H1 (cell line): ENCODE results near the gene POP5. TPM values are rescaled to one million over a fixed set of nuclear protein-coding genes. Genes with fewer than 3 reads are reported as not detected.

ENCODE experiments used
- CTCF ChIA-PET: fragments of 300-600 bp; sonication (Branson Sonifier 250); formaldehyde crosslinking; loops from one replicate; lab custom pipeline; 2021; ENCODE audit not compliant: partially characterized antibody; lab: Charles Lee
- POLR2A ChIA-PET: fragments of 300-600 bp; sonication (Branson Sonifier 250); formaldehyde crosslinking; loops from one replicate; lab custom pipeline; 2021; ENCODE audit warnings: inconsistent platforms; ENCODE audit not compliant: partially characterized antibody; lab: Charles Lee
- DNase-seq, 2 experiments: peaks; one replicate each; pipeline versions ENCODE4 v3.0.0 to v3.0.0-alpha.2; 2010 to 2022; ENCODE audit warnings: low spot score in 2 of 2, low read depth in 1 of 2, mixed read lengths in 1 of 2
- FAIRE-seq: peaks from 2 replicates; lab custom pipeline; 2011; peaks lifted over from hg19 to GRCh38; lab: Jason Lieb, UNC
- H2AFZ ChIP-seq: 2 replicates; pipeline ENCODE4 v1.8.1; 2012; ENCODE audit warnings: low read length, inconsistent platforms
- H2AK5ac ChIP-seq: 2 replicates; pipeline ENCODE4 v1.6.1; 2013; ENCODE audit warnings: low read depth, low read length
- H2BK120ac ChIP-seq: replicated peaks from 2 replicates; pipeline ENCODE3; 2013; ENCODE audit warnings: low read depth, low read length, inconsistent platforms
- H2BK12ac ChIP-seq: 2 replicates; pipeline ENCODE4 v1.6.1; 2013; ENCODE audit warnings: low read depth, low read length
- H2BK15ac ChIP-seq: 2 replicates; pipeline ENCODE4 v1.6.1; 2013; ENCODE audit warnings: low read length
- H2BK20ac ChIP-seq: 2 replicates; pipeline ENCODE4 v1.6.1; 2013; ENCODE audit warnings: low read length
- H2BK5ac ChIP-seq: 2 replicates; pipeline ENCODE4 v1.6.1; 2013; ENCODE audit warnings: low read depth, low read length
- H3K14ac ChIP-seq: 2 replicates; pipeline ENCODE4 v1.6.1; 2013; ENCODE audit warnings: inconsistent platforms; ENCODE audit not compliant: insufficient read length
- H3K18ac ChIP-seq: 2 replicates; pipeline ENCODE4 v1.6.1; 2013; ENCODE audit warnings: low read length; ENCODE audit errors: extremely low read depth
- H3K23ac ChIP-seq: 2 replicates; pipeline ENCODE4 v1.6.1; 2013; ENCODE audit warnings: inconsistent platforms; ENCODE audit not compliant: insufficient read length
- H3K23me2 ChIP-seq: 2 replicates; pipeline ENCODE4 v1.6.1; 2013; ENCODE audit warnings: low read depth, low read length
- H3K27ac ChIP-seq: 2 replicates; pipeline ENCODE4 v1.6.1; 2011; ENCODE audit warnings: low read depth, low read length, inconsistent platforms
- H3K27me3 ChIP-seq, 4 experiments: replicated peaks in 1 of 4; 1 replicate in 1 of 4; 2 replicates in 3 of 4; pipeline versions ENCODE4 v1.6.1 to v1.8.1; 2011 to 2013; ENCODE audit warnings: low read length in 3 of 4, mild to moderate bottlenecking in 3 of 4, inconsistent platforms in 2 of 4, mixed read lengths in 2 of 4, moderate library complexity in 1 of 4; ENCODE audit not compliant: control insufficient read depth in 3 of 4, insufficient read depth in 3 of 4; ENCODE audit errors: extremely low read depth in 1 of 4
- H3K36me3 ChIP-seq, 4 experiments: 2 replicates each; pipeline versions ENCODE4 v1.6.1 to v1.8.1; 2011 to 2013; ENCODE audit warnings: mild to moderate bottlenecking in 4 of 4, low read length in 3 of 4, moderate library complexity in 2 of 4, control low read depth in 1 of 4, inconsistent platforms in 1 of 4; ENCODE audit not compliant: insufficient read depth in 4 of 4, control insufficient read depth in 2 of 4
- H3K4ac ChIP-seq: replicated peaks from 2 replicates; pipeline ENCODE3; 2013; ENCODE audit warnings: low read length, low read depth, mixed read lengths, inconsistent platforms; ENCODE audit not compliant: insufficient read length
- H3K4me1 ChIP-seq, 4 experiments: replicated peaks in 1 of 4; 1 replicate in 1 of 4; 2 replicates in 3 of 4; pipeline versions ENCODE4 v1.6.1 to v1.8.1; 2011 to 2013; ENCODE audit warnings: low read length in 3 of 4, inconsistent platforms in 2 of 4, mixed read lengths in 1 of 4; ENCODE audit not compliant: insufficient read depth in 4 of 4, control insufficient read depth in 3 of 4
- H3K4me2 ChIP-seq, 2 experiments: 2 replicates each; pipeline versions ENCODE4 v1.6.1 to v1.8.1; 2011 to 2013; ENCODE audit warnings: low read depth in 2 of 2, low read length in 2 of 2, control low read depth in 1 of 2, inconsistent platforms in 1 of 2, mild to moderate bottlenecking in 1 of 2; ENCODE audit not compliant: insufficient read depth in 1 of 2
- H3K4me3 ChIP-seq, 4 experiments: fragments of 200-600, 300-600 bp in 1 of 4; sonication (generic), shearing (Covaris generic), sonication (Bioruptor Twin) in 1 of 4; 2 replicates each; pipeline versions ENCODE4 v1.5.1 to v1.8.1; 2011 to 2016; ENCODE audit warnings: low read length in 4 of 4, low read depth in 3 of 4, control low read depth in 2 of 4, inconsistent platforms in 2 of 4, mild to moderate bottlenecking in 2 of 4, mixed read lengths in 1 of 4, moderate library complexity in 1 of 4; ENCODE audit not compliant: insufficient read depth in 2 of 4; ENCODE audit errors: extremely low read depth in 1 of 4
- H3K56ac ChIP-seq: replicated peaks from 2 replicates; pipeline ENCODE3; 2013; ENCODE audit warnings: low read depth, mild to moderate bottlenecking, mixed read lengths, low read length, inconsistent platforms; ENCODE audit not compliant: insufficient read length
- H3K79me1 ChIP-seq: 2 replicates; pipeline ENCODE4 v1.6.1; 2013; ENCODE audit warnings: low read depth, low read length, control low read depth
- H3K79me2 ChIP-seq, 2 experiments: 2 replicates each; pipeline versions ENCODE4 v1.6.1 to v1.8.1; 2012 to 2013; ENCODE audit warnings: low read length in 2 of 2, mild to moderate bottlenecking in 2 of 2, inconsistent platforms in 1 of 2; ENCODE audit not compliant: insufficient read depth in 2 of 2, control insufficient read depth in 1 of 2
- H3K9ac ChIP-seq, 4 experiments: replicated peaks in 1 of 4; 1 replicate in 1 of 4; 2 replicates in 3 of 4; pipeline versions ENCODE4 v1.6.1 to v1.8.1; 2011 to 2013; ENCODE audit warnings: low read depth in 3 of 4, low read length in 3 of 4, control low read depth in 2 of 4, mild to moderate bottlenecking in 2 of 4, moderate library complexity in 2 of 4, inconsistent platforms in 1 of 4; ENCODE audit errors: extremely low read depth in 1 of 4
- H3K9me3 ChIP-seq, 2 experiments: 2 replicates each; pipeline versions ENCODE4 v1.6.1 to v1.8.1; 2012 to 2013; ENCODE audit warnings: mild to moderate bottlenecking in 2 of 2, moderate library complexity in 2 of 2, control low read depth in 1 of 2, inconsistent platforms in 1 of 2, low read depth in 1 of 2, low read length in 1 of 2, mixed read lengths in 1 of 2; ENCODE audit not compliant: insufficient read depth in 2 of 2
- H4K20me1 ChIP-seq, 2 experiments: replicated peaks in 1 of 2; 2 replicates each; pipeline versions ENCODE3 to v1.8.1; 2011 to 2013; ENCODE audit warnings: inconsistent platforms in 2 of 2, low read length in 2 of 2, mild to moderate bottlenecking in 1 of 2; ENCODE audit not compliant: insufficient read depth in 2 of 2, control insufficient read depth in 1 of 2
- H4K5ac ChIP-seq: 2 replicates; pipeline ENCODE4 v1.6.1; 2013; ENCODE audit warnings: low read length, low read depth, mixed read lengths, inconsistent platforms; ENCODE audit not compliant: insufficient read length
- H4K8ac ChIP-seq: 2 replicates; pipeline ENCODE4 v1.8.0; 2013; ENCODE audit warnings: mild to moderate bottlenecking, moderate library complexity, low read length, inconsistent platforms; ENCODE audit not compliant: insufficient read depth; ENCODE audit errors: extremely low read depth
- H4K91ac ChIP-seq: replicated peaks from 2 replicates; pipeline ENCODE3; 2013; ENCODE audit warnings: low read length, mixed read lengths, inconsistent platforms; ENCODE audit not compliant: insufficient read length
- EP300 ChIP-seq, 2 experiments: IDR thresholded peaks; 1 replicate in 1 of 2; 2 replicates in 1 of 2; pipeline ENCODE4 v1.6.1; 2011 to 2012; ENCODE audit warnings: low read depth in 2 of 2, low read length in 2 of 2, mild to moderate bottlenecking in 2 of 2, borderline replicate concordance in 1 of 2, inconsistent platforms in 1 of 2, moderate library complexity in 1 of 2
- GABPA ChIP-seq: IDR thresholded peaks from 2 replicates; pipeline ENCODE4 v1.6.1; 2011; ENCODE audit warnings: mild to moderate bottlenecking, low read length, moderate library complexity, borderline replicate concordance; ENCODE audit not compliant: insufficient read depth
- JUND ChIP-seq: IDR thresholded peaks from 2 replicates; pipeline ENCODE4 v1.6.1; 2011; ENCODE audit warnings: mild to moderate bottlenecking, improper control_type of control experiment, low read length
- NANOG ChIP-seq: IDR thresholded peaks from 2 replicates; pipeline ENCODE4 v1.6.1; 2011; ENCODE audit warnings: low read length, low read depth, mild to moderate bottlenecking, inconsistent platforms; ENCODE audit not compliant: insufficient read depth, poor library complexity, severe bottlenecking
- PHF8 ChIP-seq: fragments of 200-600 bp; sonication (generic); conservative IDR thresholded peaks from 2 replicates; pipeline ENCODE4 v1.7.1; 2012; ENCODE audit warnings: low read depth, mild to moderate bottlenecking, inconsistent platforms, low read length, moderate library complexity
- POLR2A ChIP-seq, 2 experiments: IDR thresholded peaks; 1 replicate in 1 of 2; 2 replicates in 1 of 2; pipeline ENCODE4 v1.6.1; 2011; ENCODE audit warnings: low read depth in 2 of 2, low read length in 2 of 2, mild to moderate bottlenecking in 2 of 2; ENCODE audit errors: control extremely low read depth in 1 of 2
- RXRA ChIP-seq: IDR thresholded peaks from 2 replicates; pipeline ENCODE4 v1.6.1; 2011; ENCODE audit warnings: low read depth, mild to moderate bottlenecking, low read length, moderate library complexity; ENCODE audit not compliant: insufficient read depth
- SP2 ChIP-seq: IDR thresholded peaks from 2 replicates; pipeline ENCODE4 v1.6.1; 2012; ENCODE audit warnings: mild to moderate bottlenecking, low read length, inconsistent platforms
- TAF1 ChIP-seq: IDR thresholded peaks from 2 replicates; pipeline ENCODE4 v1.6.1; 2011; ENCODE audit warnings: mild to moderate bottlenecking, low read depth, low read length
- TAF7 ChIP-seq: optimal IDR thresholded peaks from 2 replicates; pipeline ENCODE3; 2011; ENCODE audit warnings: low read depth, mild to moderate bottlenecking, inconsistent platforms, low read length, moderate library complexity, borderline replicate concordance
- WGBS, 2 experiments: shearing (Covaris generic) in 1 of 2; methylation state at CpG; one replicate each; pipeline versions ENCODE4 v1.1.6 to v1.1.7; 2013 to 2015; ENCODE audit warnings: low lambda C conversion rate in 2 of 2, mixed read lengths in 2 of 2, inconsistent platforms in 1 of 2, low coverage in 1 of 2, missing lambda C conversion rate in 1 of 2; ENCODE audit not compliant: insufficient replicate concordance in 2 of 2, insufficient coverage in 1 of 2, insufficient read length in 1 of 2; ENCODE audit errors: extremely low coverage in 1 of 2, missing lambda C conversion rate in 1 of 2; 5-methylcytosine and 5-hydroxymethylcytosine counted together
- polyA plus RNA-seq, 7 experiments: library from polyadenylated mRNA; depleted of rRNA in 3 of 7; stranded (reverse) in 5 of 7; unstranded in 2 of 7; fragments of >200 nt in 5 of 7; fragments of 200-250 nt in 2 of 7; gene quantifications; 1 replicate in 5 of 7; 2 replicates in 1 of 7; 4 replicates in 1 of 7; pipeline versions ENCODE4 v1.2.1 to v1.2.3, GENCODE V29; 2011 to 2013; ENCODE audit warnings: missing spikeins in 2 of 7, mixed read lengths in 2 of 7
- total RNA-seq: library from RNA; stranded (reverse); fragmentation: NEBNext Ultra II Directional; extraction: Animal tissue kit (Norgen Biotek cat#: 25700); gene quantifications from 2 replicates; pipeline ENCODE4 v1.2.1, GENCODE V29; 2021

Gene POP5
- total and polyA plus RNA-seq, 2 of the 8 experiments (the other 6 are each of a cell fraction or from before 2014, with no cell fraction given) = 59.7 to 124 TPM

GRCh38 chr12:120544691-120545090 lies 36.5 kb downstream of the POP5 start:
- no peak overlapping the region for H3K14ac ChIP-seq
- no peak overlapping the region for H3K18ac ChIP-seq
- H3K27ac ChIP-seq = no peak overlapping the region
- FAIRE-seq (no peak), DNase-seq (no peak)
- 87 to 100% methylated on average over 2 to 3 of the region's 3 CpGs for WGBS, 2 experiments
- H3K23ac ChIP-seq = no peak overlapping the region
- no peak overlapping the region for H2AK5ac ChIP-seq
- no peak overlapping the region for H2AFZ ChIP-seq
- peaks cover 11 to 36% (median 15%) of the 10 kb centered on the region in 4 experiments; a peak in 7 of 8 replicates for H3K36me3 ChIP-seq
- no peak overlapping the region for H3K9ac ChIP-seq
- no peak overlapping the region for H2BK5ac ChIP-seq
- no peaks in the 10 kb centered on the region for H3K4me1 ChIP-seq
- no peak overlapping the region for H2BK20ac ChIP-seq
- no peak overlapping the region for H2BK12ac ChIP-seq
- H3K4ac ChIP-seq = no peak overlapping the region
- no peaks in the 10 kb centered on the region for H3K9me3 ChIP-seq
- H3K4me3 ChIP-seq = no peak overlapping the region
- H3K23me2 ChIP-seq = no peaks in the 10 kb centered on the region
- peaks cover 10 to 68% of the 10 kb centered on the region in 2 experiments for H3K79me2 ChIP-seq
- TF ChIP-seq NANOG (no peak), PHF8 (no peak), EP300 (IDR thresholded peaks at IDR 0.05; ENCODE audit: borderline replicate concordance in 1 of 2, low read depth in 2 of 2, low read length in 2 of 2) (no peak), TAF7 (no peak), GABPA (no peak), RXRA (no peak), POLR2A (IDR thresholded peaks at IDR 0.05; ENCODE audit: control extremely low read depth in 1 of 2, low read depth in 2 of 2, low read length in 2 of 2) (no peak), TAF1 (no peak), JUND (no peak), SP2 (no peak)
- H3K56ac ChIP-seq = no peak overlapping the region
- H4K20me1 ChIP-seq = peaks cover 10 to 16% of the 10 kb centered on the region in 2 experiments
- H2BK120ac ChIP-seq = no peak overlapping the region
- H3K79me1 ChIP-seq = peaks cover 9% of the 10 kb centered on the region
- H3K27me3 ChIP-seq = no peaks in the 10 kb centered on the region
- H2BK15ac ChIP-seq = no peak overlapping the region
- no peak overlapping the region for H3K4me2 ChIP-seq
- ChIA-PET CTCF (interaction anchor here (0.7 kb wide), 1 partner anchor 9 kb away, joined by 3 read pairs; no protein-coding TSS in a partner anchor), POLR2A (interaction anchor here (0.6 to 1.3 kb wide), 2 partner anchors 16 to 72 kb away, joined by 4 read pairs; partner anchors contain the start of gene COQ5)
- H4K91ac ChIP-seq = no peak overlapping the region
- H4K8ac ChIP-seq = no peak overlapping the region
- H4K5ac ChIP-seq = no peak overlapping the region
